DMS53 (cell line): Measurements from ENCODE around the gene TBKBP1.
"Not testable (repeated sequence)": the region's sequence is repeated elsewhere in the genome, so short reads cannot be mapped to it uniquely, and the experiment has no call there.

Experiments used
- DNase-seq: peaks from one replicate; lab custom pipeline; 2025; lab: John Stamatoyannopoulos, UW

Gene TBKBP1

GRCh38 chr17:47733047-47733673, 39.2 kb downstream of the TBKBP1 start, which contains the start of gene TBX21:
TBX21 (plus strand) TSS chr17:47733236; CDS start chr17:47733455, 219 bp downstream.
- peak; percentile 87 for DNase-seq

- peak; percentile 58 for DNase-seq
Measured at GRCh38 chr17:47733674-47734410, 39.9 kb downstream of the TBKBP1 start.

- no peak for DNase-seq
Measured at GRCh38 chr17:47735139-47735464, 41.1 kb downstream of the TBKBP1 start.

DNA sequence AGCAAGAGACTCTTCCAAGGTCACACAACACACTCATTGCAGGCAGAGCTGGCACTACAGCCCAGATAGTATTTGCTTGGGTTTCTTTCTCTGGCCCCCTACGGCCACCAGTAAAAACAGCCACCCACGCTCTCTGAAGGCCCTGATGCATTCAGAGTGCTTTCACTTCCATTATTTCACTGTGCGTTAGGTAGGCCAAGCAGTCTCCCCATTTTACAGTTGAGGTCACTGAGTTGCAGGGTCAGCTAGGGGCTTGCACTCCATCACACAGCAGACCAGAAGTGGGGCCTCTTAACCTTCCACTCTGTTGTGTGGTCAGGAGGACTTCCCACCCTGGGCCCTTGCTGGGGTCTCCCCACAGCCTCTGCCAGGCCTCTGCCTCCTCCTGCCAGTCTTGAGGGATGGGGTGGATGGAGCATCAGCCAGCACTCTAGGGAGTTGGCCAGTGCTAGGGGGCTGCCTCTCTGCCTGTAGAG, 41.6 kb downstream of the TBKBP1 start:
- DNase-seq: no peak

DNA sequence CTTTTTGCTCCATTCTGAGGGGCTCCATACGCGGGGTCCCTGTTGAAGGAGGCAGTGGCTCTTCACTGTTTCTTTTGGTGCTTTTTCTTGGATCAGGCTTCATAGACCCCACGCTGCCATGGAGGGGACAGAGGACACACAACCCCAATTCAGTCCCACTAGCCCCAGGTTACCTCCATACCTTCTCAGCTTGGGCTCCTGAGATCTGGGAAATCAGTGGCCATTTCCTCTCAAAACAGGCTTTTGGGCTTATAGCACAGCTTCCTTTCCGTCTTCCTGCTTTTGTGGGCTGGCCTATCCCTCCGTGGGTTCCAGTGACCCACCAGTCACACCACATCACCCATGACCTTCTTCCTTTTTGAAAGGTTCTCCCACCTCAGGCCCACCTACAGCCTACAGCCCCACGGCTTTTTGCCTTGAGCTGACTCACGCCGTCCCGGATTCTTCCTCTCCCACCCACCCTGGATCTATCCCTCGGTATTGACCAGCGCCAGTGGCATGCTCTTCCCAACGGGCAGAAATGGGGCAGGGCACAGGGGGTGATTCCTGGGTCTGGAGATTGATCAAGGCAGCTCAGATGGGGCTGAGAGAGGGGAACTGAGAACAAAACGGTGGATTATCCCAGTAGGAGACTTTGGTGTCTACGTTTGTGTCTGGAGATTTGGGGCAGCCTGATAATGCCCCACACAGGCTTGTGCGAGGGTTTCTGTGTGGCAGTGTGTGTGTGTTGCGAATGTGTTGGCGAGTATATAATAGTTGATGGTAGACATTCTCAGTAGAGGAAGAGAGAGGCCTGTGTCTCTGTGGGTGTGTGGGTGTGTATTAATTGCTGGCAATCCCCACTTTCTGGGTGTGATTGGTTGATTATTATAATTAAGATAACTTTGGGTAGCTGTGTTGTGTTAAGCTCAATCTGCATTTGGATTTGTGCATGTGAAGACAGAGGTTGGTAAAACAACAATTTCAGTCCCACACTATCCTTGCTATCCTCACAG, 42.8 kb downstream of the TBKBP1 start:
- DNase-seq: no peak

GRCh38 chr17:47738178-47738577, 44.2 kb downstream of the TBKBP1 start:
- DNase-seq: no peak

GRCh38 chr17:47739150-47739549, 45.2 kb downstream of the TBKBP1 start:
- DNase-seq: no peak

DNA sequence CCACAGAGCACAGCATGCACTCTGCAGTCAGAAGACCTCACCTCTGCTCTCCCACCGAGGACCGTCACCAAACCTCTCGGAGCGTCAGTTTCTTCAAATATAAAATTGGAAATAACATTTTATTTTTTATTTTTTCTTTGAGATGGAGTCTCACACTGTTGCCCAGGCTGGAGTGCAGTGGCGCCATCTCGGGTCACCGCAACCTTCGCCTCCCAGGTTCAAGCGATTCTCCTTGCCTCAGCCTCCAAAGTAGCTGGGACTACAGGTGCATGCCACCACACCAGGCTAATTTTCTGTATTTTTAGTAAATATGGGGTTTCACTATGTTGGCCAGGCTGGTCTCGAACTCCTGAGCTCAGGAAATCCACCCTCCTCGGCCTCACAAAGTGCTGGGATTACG, 46.0 kb downstream of the TBKBP1 start:
- not testable (repeated sequence) for DNase-seq

DNA sequence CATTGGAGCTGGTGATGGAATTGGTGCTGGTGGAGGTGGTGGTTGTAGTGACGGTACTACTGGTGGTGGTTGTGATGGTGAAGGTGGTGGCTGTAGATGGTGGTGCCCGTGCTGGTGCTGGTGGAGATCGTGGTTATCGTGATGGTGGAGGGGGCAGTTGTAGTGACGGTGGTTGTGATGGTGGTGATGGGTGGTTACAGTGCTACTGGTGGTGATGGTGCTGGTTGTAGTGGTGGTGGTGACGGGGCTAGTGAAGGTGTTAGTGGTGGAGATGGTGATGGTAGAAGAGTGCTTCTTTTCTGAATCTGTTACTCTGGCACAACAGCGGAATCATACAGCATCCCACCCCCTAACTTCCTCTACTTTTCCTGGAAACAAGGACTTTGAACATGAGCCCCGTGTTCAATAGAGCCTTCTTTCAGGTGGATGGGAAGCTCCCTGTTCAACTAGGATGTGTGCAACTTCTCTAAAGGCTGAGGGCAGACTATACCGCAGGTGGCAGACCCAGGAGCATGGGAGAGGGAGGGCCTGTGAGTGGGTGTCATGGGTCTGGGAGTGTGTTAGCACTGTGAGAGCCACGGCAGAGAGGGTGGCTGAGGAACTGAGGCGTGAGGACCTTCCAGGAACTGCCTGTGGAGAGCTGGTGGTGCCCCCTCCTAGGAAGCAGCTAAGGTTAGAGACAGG, 47.3 kb downstream of the TBKBP1 start:
- peak; percentile 69 for DNase-seq

DNA sequence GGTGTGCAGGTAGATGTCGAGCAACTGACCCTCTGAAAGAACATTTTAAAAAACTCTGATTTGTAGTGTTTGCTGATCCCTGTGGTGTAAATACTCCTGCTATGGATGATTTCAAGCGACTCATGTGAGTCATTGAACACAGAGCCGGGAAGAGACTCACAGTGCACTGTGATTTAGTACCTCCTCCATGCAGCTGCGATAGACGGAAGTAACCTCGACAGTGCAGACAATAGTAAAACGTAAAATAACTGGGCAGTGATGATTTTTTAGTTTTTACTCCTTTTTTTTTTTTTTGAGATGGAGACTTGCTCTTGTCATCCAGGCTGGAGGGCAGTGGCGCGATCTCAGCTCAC, 47.8 kb downstream of the TBKBP1 start:
- DNase-seq: peak; percentile 89

GRCh38 chr17:47742319-47743181, 48.6 kb downstream of the TBKBP1 start:
- DNase-seq: peak; percentile 32

- DNase-seq: no peak
Measured at GRCh38 chr17:47744168-47745036, 50.4 kb downstream of the TBKBP1 start.

DNA sequence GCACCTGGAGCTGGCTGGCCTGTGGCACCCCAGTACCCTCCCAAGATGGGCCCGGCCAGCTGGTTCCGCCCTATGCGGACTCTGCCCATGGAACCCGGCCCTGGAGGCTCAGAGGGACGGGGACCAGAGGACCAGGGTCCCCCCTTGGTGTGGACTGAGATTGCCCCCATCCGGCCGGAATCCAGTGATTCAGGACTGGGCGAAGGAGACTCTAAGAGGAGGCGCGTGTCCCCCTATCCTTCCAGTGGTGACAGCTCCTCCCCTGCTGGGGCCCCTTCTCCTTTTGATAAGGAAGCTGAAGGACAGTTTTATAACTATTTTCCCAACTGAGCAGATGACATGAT, 51.0 kb downstream of the TBKBP1 start:
- DNase-seq: no peak

DNA sequence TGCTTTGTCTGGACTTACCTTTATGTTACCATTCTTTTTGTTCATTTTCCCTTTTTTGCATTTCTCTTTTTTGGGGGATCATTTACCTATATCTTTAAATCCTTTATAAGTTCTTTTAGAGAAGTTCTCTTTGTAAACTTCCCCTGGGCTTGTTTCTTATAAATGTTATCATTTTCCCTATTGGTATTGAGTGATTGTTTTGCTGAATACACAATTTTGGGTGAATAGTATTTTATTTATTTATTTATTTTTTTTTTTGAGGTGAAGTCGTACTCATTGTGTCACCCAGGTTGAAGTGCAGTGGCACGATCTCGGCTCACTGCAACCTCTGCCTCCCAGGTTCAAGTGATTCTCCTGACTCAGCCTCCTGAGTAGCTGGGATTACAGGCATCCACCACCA, 57.5 kb downstream of the TBKBP1 start:
- no peak for DNase-seq

DNA sequence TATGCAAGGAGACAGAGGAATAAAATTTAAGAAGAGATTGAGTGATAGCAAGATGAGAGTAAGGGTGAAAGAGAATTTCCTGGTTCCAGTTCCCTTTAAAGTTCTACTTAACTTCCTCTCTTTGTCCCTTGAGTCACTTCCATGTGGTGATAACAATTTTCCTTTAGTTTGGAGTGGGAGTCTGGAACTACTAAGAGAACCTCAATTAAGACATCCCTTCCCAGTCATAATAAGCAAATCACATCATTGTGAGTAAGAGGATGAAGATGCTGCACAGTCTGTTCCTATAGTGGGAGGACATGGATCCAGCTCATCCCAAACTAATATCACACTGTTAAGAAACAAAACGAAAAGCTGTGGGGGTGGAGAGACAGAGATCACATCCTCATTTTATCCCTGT, 63.4 kb downstream of the TBKBP1 start:
- no peak for DNase-seq

- DNase-seq: no peak
Measured at GRCh38 chr17:47760409-47761140, 66.6 kb downstream of the TBKBP1 start.
